Activated CD8-positive, alpha-beta memory T cell treated with anti-CD3 and anti-CD28 coated beads, Interleukin-2, amount 50 U/mL, for 24 hours (primary cell): ENCODE data around the gene BMPR2.
"Not testable (repeated sequence)": the region's sequence is repeated elsewhere in the genome, so short reads cannot be mapped to it uniquely, and the experiment has no call there.

Experiments used
- DNase-seq: peaks from one replicate; pipeline ENCODE4 v3.0.0-alpha.2; 2020; ENCODE audit errors: extremely low read depth

Gene BMPR2

GRCh38 chr2:202452744-202453143 is 76.6 kb downstream of the BMPR2 start:
- no peak for DNase-seq

- no peak for DNase-seq
Measured at GRCh38 chr2:202454536-202454935, 78.4 kb downstream of the BMPR2 start.

DNA sequence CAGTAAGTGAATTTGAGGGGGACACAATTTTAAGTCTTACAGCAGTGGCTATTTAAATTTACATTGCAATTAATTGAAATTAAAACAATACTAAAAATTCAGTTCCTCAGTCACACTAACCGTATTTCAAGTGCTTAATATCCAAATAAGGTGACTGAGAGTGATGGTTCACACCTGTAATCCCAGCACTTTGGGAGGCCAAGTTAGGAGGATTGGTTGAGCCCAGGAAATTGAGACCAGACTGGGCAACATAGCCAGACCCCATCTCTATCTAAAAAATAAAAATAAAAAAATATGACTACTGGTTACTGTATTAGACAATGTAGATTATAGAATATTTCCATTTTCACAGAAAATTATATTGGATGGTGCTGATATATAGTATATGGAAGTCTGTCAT is 79.0 kb downstream of the BMPR2 start:
- no peak for DNase-seq

DNA sequence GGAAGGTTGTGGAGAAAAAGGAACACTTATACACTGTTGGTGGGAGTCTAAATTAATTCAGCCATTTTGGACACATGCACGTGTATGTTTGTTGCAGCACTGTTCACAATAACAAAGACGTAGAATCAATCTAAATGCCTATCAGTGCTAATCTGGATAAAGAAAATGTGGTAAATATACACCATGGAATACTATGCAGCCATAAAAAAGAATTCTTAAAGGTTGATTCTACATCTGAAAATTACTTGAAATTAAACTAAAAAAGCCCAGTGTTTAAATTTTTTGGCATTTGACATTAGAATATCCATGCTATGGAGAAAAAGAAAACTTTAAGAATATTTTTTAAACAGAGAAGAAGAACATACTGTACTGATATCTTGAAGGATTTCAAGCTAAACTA is 84.0 kb downstream of the BMPR2 start:
- no peak for DNase-seq

DNA sequence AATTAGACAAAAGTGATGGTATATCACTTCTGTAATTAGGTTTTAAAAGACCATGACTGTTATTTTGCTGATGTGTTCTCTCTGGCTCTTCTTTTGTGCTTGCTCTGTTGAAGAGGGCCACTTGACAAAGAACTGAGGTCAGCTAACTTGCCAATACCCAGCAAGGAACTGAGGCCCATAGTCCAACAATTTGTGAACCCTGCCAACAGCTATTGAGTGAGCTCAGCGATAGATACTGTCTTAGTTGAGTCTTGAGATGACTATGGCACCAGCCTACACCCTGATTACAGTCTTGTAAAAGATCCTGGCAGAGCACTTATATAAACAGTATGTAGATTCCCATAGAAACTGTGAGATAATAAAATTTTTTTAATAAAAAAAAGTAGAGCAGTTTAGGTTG is 103.0 kb downstream of the BMPR2 start:
- no peak for DNase-seq

- no peak for DNase-seq
Measured at GRCh38 chr2:202479610-202480009, 103.5 kb downstream of the BMPR2 start.

DNA sequence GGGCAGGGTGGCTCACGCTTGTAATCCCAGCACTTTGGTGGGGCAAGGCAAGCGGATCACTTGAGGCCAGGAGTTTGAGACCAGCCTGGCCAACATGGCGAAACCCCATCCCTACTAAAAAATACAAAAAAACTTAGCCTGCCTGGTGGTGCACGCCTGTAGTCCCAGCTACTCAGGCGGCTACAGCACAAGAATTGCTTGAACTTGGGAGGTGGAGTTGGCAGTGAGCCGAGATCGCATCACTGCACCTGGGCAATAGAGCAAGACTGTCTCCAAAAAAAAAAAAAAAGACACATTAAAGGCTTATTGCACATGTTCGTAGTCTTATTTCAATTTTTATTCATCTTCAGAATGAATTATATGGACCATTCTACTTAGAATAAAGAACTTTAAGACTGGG is 110.2 kb downstream of the BMPR2 start:
- DNase-seq, result no peak

DNA sequence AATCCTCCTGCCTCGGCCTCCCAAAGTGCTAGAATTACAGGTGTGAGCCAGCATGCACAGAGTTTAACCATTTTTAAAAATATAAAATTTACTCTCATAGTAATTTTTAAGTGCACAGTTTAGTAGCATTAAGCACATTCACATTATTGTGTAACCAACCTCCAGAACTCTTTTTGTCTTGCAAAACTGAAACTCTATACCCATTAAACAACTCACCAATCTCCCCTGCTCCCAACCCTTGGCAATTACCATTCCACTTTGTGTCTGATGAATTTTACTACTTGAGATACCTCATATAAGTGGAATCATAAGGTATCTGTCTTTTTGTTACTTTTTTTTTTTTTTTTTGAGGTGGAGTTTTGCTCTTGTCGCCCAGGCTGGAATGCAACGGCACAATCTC is 112.5 kb downstream of the BMPR2 start:
- DNase-seq, result no peak

GRCh38 chr2:202490479-202490878 is 114.4 kb downstream of the BMPR2 start:
- DNase-seq, result no peak

DNA sequence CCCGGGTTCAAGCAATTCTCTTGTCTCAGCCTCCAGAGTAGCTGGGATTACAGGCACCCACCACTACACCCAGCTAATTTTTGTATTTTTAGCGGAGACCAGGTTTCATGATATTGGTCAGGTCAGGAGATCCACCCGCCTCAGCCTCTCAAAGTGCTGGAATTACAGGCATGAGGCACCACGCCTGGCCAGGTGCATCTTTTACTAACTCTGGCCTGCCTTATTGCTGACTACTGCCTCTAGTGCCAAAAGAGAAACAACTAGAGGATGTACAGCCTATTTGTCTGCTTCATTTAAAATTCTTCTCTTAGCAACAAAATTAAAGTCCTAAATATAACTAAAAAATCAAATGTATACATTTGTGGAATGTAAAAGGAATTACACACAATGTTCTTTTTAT is 115.4 kb downstream of the BMPR2 start:
- DNase-seq, result no peak

DNA sequence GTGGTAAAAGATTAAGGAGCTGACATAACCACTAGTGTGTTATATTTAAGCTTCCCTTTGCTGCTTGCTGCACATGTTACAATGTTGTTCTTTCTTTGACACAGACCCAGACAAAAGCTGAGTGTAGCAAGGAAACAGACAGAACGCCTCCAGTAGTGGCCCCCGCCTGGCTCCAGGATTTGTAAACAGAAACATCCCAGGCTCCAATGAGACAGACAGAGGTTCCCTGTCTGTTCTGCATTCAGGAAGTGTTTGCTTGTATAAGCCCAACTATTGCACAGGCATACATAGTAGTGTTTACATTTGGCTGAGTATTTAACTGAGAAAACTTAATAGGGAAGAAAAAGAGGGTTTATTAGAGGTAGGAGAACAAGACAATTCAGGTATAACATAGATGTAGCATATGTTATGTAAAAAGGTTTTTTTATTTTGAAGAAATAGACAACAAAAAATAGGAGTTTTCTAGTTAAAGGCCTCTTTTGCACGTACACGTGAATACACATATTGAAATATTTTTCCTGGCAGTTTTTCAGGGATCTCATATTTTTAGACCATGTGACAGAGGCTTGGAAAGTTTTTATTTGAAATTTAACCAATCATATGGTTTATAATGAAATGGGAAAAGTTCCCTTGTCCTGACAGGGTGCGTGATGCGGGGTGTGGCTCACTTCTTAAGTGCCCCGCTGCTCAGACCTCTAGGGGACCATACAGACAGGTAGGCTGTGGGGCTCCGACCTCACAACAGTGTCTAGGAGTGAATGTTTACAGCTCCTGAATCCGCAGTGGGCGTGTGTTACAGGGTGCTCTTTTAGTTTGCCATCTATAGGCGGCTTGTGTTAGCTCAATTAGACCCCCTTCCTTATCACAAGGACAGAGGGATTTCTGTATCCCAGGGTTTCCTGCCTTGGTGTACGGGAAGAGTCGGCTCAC is 118.4 kb downstream of the BMPR2 start:
- no peak for DNase-seq

- DNase-seq, result no peak
Measured at GRCh38 chr2:202495230-202495604, 119.1 kb downstream of the BMPR2 start.

DNA sequence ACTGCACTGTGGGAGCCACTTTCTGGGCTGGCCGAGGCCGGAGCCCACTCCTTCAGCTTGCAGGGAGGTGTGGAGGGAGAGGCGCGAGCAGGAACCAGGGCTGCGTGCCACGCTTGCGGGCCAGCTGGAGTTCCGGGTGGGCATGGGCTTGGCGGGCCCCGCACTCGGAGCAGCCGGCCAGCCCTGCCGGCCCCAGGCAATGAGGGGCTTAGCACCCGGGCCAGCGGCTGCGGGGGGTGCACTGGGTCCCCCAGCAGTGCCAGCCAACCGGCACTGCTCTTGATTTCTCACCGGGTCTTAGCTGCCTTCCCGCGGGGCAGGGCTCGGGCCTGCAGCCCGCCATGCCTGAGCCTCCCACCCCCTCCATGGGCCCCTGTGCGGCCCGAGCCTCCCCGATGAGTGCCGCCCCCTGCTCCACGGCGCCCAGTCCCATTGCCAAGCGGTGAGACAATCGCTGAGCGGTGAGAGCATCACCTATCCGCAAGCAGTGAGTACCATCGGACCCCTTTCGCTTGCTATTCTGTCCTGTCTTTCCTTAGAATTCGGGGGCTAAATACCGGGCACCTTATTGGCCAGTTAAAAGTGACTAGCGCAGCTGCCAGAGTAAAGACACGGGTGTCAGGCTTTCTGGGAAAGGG is 120.8 kb downstream of the BMPR2 start:
- not testable (repeated sequence) for DNase-seq

GRCh38 chr2:202497473-202497866 is 121.3 kb downstream of the BMPR2 start:
- not testable (repeated sequence) for DNase-seq

DNA sequence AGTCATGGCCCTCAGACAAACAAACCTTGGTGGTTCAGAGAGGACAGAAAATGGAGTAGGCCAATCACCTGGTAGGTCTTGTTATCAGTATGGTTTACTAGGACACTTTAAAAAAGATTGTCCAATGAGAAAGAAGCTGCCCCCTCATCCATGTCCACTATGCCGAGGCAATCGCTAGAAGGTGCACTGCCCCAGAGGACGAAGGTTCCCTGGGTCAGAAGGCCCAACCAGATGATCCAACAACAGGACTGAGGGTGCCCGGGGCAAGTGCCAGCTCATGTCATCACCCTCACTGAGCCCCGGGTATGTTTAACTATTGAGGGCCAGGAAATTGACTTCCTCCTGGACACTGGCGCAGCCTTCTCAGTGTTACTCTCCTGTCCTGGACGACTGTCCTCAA is 123.7 kb downstream of the BMPR2 start:
- DNase-seq, result not testable (repeated sequence)

DNA sequence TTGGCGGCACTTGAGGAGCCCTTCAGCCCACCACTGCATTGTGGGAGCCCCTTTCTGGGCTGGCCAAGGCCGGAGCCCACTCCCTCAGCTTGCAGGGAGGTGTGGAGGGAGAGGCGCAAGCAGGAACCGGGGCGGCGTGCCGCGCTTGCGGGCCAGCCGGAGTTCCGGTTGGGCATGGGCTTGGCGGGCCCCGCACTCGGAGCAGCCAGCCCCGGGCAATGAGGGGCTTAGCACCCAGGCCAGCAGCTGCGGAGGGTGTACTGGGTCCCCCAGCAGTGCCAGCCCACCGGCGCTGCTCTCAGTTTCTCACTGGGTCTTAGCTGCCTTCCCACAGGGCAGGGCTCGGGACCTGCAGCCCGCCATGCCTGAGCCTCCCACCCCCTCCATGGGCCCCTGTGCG is 127.1 kb downstream of the BMPR2 start:
- not testable (repeated sequence) for DNase-seq

DNA sequence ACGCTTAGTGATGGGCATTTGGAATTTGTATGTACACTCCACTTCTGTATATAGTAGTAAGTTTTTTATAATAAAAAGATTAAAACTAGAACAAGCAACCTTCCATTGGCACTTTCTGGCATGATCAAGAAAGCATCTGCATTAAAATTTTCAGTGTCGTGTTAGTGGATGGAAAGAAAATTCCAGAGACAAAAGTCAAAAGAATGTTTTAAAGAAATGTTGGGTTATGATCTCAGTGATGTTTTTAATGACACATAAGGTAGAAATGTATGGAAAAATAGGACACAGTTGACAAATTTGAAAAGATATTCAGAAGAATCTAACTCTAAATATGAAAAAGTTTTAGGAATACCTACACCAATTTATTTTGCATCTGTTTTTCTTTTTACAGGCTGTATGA is 132.6 kb downstream of the BMPR2 start:
- no peak for DNase-seq

- DNase-seq, result no peak
Measured at GRCh38 chr2:202510911-202511310, 134.8 kb downstream of the BMPR2 start.

GRCh38 chr2:202512176-202512575 is 136.0 kb downstream of the BMPR2 start:
- no peak for DNase-seq

GRCh38 chr2:202514732-202515131 is 138.6 kb downstream of the BMPR2 start:
- no peak for DNase-seq

DNA sequence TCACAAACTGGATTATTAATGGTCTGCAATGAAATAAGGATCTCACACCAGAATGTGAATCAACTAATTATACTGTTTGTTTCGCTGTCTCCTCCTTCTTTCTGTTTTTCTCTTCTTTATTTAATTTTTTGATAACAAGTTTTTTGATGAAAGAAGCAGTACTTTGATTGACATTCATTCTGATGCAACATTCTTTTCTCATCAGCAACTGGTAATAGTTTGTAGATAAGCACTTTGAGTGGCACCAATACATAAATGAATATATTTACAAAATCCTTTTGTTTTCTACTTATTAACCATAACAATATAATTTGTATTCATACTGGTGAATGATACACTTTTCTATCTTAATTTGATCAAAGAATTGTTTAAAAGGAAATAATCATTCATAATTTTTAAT is 143.3 kb downstream of the BMPR2 start:
- no peak for DNase-seq

GRCh38 chr2:202521470-202521869 is 145.3 kb downstream of the BMPR2 start:
- no peak for DNase-seq

GRCh38 chr2:202529389-202529788 is 153.3 kb downstream of the BMPR2 start:
- no peak for DNase-seq
